Right ventricle myocardium superior (tissue), 1 donor: ENCODE results near the gene FOS. TPM values are rescaled to one million over a fixed set of nuclear protein-coding genes. Genes with fewer than 3 reads are reported as not detected.

Experiments used
- ATAC-seq: fragments of 200-7000 bp; cut with Tn5 transposase; one replicate; pipeline ENCODE4 v1.9.1; 2020; ENCODE audit warnings: mild to moderate bottlenecking; ENCODE audit not compliant: poor library complexity
- DNase-seq: peaks from one replicate; pipeline ENCODE4 v3.0.0-alpha.2; 2020
- intact Hi-C: fragments of 100-400 bp; cut with DNase I; formaldehyde crosslinking; loops from one replicate; pipeline ENCODE4 v1.11.2; 2022
- total RNA-seq: library from RNA; stranded (reverse); fragmentation: NEBNext Ultra II Directional; extraction: Animal tissue kit (Norgen Biotek cat#: 25700); gene quantifications from one replicate; pipeline ENCODE4 v1.2.1, GENCODE V29; 2021
- donor health status: DM: no; HTN: yes; CAD: no; lungs with severe emphysema.

FOS gene
- total RNA-seq, 1 donor from 2014 or later, result 11.9 TPM

- no peak for DNase-seq
- intact Hi-C loops, result no loop called here
- no peak for ATAC-seq
These were observed 30.7 kb upstream of the FOS start for GRCh38 chr14:75247939-75248338.

GRCh38 chr14:75249251-75249957 is 29.2 kb upstream of the FOS start:
- intact Hi-C loops, result no loop called here
- ATAC-seq, result peak; percentile 30
- DNase-seq, result no peak

GRCh38 chr14:75249958-75250336 is 28.7 kb upstream of the FOS start:
- intact Hi-C loops, result no loop called here
- no peak for DNase-seq
- ATAC-seq, result no peak

DNA sequence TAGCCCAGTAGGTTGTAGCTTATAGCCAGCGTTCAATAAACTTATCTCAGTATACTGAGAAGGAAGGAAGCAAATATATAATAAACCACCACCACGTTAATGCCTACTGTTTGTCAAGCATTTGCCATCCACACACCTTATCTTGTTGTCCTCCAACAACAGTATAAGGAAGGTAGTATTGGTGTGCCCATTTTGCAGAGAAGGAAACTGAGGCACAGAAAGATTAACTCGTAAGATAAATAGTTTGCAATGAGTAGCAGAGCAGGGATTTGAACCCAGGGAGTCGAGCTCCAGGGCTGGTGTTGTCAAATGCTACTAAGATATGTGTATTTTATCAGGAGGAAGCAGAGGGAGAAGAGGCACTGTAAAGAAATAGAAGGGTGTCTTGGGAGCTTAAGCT is 27.8 kb upstream of the FOS start:
- intact Hi-C loops, result no loop called here
- DNase-seq, result no peak
- ATAC-seq, result no peak

- no peak for DNase-seq
- no peak for ATAC-seq
- intact Hi-C loops, result no loop called here
These were observed 26.3 kb upstream of the FOS start for GRCh38 chr14:75252254-75252837.

- intact Hi-C loops, result no loop called here
- peak; percentile 27 for ATAC-seq
- DNase-seq, result no peak
These were observed 24.2 kb upstream of the FOS start for GRCh38 chr14:75254381-75254822.

- ATAC-seq (no peak), DNase-seq (no peak)
- intact Hi-C loops, result no loop called here
These were observed 23.6 kb upstream of the FOS start for GRCh38 chr14:75254901-75255584.

DNA sequence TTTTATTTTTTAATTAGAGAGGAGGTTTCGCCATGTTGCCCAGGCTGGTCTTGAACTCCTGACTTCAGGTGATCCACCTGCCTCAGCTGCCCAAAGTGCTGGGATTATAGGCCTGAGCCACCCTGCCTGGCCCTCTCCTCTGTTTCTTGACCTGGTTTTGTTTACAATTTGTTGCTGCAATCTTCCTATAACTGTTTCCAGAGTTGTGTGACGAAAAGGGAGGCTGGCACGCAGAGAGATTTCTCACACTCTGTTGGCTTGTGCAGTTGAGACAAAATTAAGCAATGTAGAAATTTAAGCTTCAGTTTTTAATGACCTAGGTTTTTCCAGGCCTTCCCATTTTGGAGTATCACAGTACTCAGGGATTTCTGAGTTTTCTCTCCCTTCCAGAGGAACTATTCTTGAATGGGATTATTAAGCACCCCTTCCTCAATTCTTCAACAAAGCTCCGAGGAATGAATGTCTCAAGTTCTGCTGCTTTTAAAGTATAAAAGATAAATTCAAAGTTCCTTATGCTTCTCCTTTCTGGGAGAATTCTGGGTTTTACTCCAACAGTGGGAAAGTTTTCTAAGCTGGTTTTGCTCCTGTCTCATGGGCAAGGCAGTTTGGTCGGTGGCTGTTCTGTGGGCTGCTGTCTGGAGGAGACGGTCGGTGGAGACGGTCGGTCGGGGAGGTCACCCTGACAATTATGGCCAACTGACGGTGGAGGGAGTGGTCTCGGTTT is 20.4 kb upstream of the FOS start:
- DNase-seq, result peak; percentile 55
- ATAC-seq, result peak; percentile 9
- intact Hi-C loops, result no loop called here

DNA sequence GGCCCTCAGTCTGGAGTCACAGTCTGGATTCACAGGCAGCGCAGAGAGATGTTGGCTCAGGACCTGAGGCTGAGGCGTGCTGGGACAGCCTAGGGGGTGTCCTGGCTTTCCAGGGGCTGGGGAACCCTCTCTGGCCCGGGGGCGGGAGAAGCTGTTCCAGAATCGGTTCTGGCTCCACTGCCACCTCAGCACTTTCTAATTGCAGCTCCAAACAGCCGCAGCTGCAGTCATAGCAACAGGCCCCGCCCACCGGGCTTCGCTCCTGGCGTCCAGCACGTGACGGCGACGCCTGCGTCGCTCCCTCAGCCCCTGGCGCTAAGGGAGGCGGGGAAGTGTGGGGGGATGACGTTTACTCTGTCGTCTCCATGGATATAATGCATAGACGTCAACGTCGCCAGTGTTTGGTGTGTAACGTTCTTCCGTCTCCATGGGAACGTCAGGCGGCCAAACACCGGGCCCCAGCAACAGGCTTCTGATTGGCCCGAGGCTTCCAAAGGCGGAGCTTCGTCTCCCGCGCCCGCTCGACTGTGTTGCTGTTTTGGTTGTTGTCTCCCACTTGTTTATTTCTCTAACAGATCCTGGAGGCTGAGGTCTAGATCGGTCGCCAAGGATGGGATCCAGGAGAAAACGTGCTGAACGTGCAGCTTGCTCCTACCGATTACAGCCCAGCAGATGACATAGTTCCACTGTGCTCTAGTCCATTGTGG is 19.7 kb upstream of the FOS start:
- intact Hi-C loops, result no loop called here
- ATAC-seq (peak; percentile 95), DNase-seq (peak; percentile 99)

GRCh38 chr14:75259510-75259855 is 19.1 kb upstream of the FOS start:
- no peak for DNase-seq
- intact Hi-C loops, result no loop called here
- peak; percentile 7 for ATAC-seq

GRCh38 chr14:75260025-75260763 is 18.4 kb upstream of the FOS start:
- ATAC-seq (no peak), DNase-seq (no peak)
- intact Hi-C loops, result no loop called here

DNA sequence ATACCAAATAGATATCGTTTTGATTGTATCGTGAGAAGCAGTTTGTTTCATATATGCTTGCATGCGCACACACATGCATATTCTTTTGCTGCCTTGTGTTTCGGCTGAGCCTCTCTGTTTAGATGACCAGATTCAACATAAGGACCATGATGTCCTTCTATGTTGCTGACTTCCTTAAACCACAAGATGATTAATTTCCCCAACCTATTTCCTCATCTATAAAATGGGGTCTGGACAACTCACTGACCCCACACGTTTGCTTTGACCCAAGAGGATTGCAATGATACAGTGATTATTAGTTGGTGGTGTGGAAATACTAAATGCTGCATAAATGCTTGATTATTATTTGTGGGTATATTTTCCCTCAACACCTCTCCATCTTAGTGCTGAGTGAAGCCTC is 16.8 kb upstream of the FOS start:
- DNase-seq (no peak), ATAC-seq (no peak)
- intact Hi-C loops, result no loop called here

DNA sequence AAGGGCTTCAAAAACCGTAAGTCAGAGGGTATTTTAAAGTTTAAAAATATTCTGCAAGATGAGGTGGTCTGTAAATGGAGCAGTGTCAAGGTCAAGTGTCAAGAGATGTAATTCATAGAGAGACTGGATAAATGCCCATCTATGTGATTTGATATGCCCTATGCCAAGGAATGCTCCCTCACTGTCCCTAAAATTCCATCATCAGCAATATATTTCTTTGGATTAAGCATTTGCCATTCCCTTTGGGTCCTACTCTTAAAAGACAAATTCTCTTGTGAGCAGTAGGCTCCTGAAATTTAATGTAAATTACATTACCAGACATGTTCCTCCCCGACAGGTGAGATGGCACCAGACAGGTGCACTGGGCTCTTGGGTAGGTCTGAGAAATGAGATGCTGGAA is 16.0 kb upstream of the FOS start:
- intact Hi-C loops, result no loop called here
- ATAC-seq, result no peak
- no peak for DNase-seq

- DNase-seq, result no peak
- ATAC-seq, result no peak
- intact Hi-C loops, result no loop called here
These were observed 14.6 kb upstream of the FOS start for GRCh38 chr14:75264036-75264435.

GRCh38 chr14:75267141-75267721 is 11.4 kb upstream of the FOS start:
- peak; percentile 45 for ATAC-seq
- intact Hi-C loops, result no loop called here

GRCh38 chr14:75268633-75269550 is 9.7 kb upstream of the FOS start:
- no peak for ATAC-seq
- DNase-seq, result no peak
- intact Hi-C loops, result no loop called here

More at GRCh38 chr14:75267141-75267721, 11.4 kb upstream of the FOS start:
- no peak for DNase-seq

- intact Hi-C loops, result no loop called here
- no peak for ATAC-seq
- no peak for DNase-seq
These were observed 7.1 kb upstream of the FOS start for GRCh38 chr14:75271514-75271913.
